Prostate gland (tissue), 2 donors: ENCODE results near the gene RPL32.

Experiments used
- POLR2A ChIP-seq: fragments of 450-650 bp; IDR thresholded peaks from one replicate; pipeline ENCODE4 v1.6.1; 2016; ENCODE audit warnings: antibody characterized with exemption, mild to moderate bottlenecking
- POLR2AphosphoS5 ChIP-seq: sonication (generic); formaldehyde crosslinking; IDR thresholded peaks from one replicate; pipeline ENCODE4 v1.6.1; 2017; ENCODE audit warnings: antibody characterized with exemption
- TF ChIP-seq, protein P1 (sequence below), 4 experiments: fragments of 200-600 bp in 2 of 4; fragments of 450-650 bp in 2 of 4; sonication (generic) in 2 of 4; IDR thresholded peaks; 1 replicate in 3 of 4; 2 replicates in 1 of 4; pipeline ENCODE4 v1.5.1; 2016 to 2019; ENCODE audit warnings: antibody characterized with exemption in 4 of 4, mild to moderate bottlenecking in 2 of 4, moderate library complexity in 2 of 4

DNA sequence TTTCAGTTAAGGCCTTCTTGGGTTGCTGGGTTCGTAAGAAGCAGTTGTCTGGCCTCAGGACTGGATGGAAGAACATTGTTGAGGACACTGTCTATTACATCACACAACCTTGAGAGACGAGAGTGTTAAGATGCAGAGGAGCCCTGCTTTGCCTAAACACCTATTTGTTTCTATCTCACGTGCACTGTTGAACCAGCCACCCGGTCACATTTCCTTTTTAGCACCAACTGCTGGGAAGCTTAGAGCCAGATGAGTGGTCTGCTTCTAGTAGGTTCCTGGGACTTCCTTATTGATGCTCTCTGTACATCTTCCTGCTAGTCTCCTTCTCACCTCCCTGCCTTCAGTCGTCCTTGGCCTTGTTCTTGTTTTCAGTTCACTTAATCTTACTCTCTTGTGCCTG lies 22.6 kb downstream of the RPL32 start:
- TF ChIP-seq, protein P1, sequence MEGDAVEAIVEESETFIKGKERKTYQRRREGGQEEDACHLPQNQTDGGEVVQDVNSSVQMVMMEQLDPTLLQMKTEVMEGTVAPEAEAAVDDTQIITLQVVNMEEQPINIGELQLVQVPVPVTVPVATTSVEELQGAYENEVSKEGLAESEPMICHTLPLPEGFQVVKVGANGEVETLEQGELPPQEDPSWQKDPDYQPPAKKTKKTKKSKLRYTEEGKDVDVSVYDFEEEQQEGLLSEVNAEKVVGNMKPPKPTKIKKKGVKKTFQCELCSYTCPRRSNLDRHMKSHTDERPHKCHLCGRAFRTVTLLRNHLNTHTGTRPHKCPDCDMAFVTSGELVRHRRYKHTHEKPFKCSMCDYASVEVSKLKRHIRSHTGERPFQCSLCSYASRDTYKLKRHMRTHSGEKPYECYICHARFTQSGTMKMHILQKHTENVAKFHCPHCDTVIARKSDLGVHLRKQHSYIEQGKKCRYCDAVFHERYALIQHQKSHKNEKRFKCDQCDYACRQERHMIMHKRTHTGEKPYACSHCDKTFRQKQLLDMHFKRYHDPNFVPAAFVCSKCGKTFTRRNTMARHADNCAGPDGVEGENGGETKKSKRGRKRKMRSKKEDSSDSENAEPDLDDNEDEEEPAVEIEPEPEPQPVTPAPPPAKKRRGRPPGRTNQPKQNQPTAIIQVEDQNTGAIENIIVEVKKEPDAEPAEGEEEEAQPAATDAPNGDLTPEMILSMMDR (IDR thresholded peaks at IDR 0.05), result no peak
- no peak for TF ChIP-seq POLR2A
- TF ChIP-seq POLR2AphosphoS5, result no peak
